Ammon's horn (tissue), 1 donor: ENCODE data around the gene OAS1.
"Not testable (repeated sequence)": the region's sequence is repeated elsewhere in the genome, so short reads cannot be mapped to it uniquely, and the experiment has no call there.

ENCODE experiments used
- DNase-seq: peaks from one replicate; pipeline ENCODE4 v3.0.0-alpha.2; 2016; ENCODE audit warnings: low spot score

Gene OAS1

DNA sequence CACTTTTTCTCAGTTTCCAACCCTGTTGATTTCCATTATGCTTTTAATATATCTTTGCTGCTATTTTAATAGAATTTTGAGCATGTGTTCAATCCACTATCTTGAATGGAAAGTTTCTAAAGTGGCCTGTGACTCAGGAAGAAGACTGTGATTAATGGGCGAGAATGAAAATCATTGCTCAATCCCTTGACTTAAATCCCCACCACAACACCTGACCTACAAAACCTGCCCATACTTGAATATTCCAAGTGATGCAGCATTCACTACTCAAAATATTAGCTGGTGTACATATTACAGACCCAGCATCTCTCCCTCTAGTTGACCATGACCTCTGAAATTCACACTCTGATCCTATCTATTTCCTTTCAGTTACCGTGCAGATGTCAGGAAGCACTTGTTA lies 30.2 kb downstream of the OAS1 start:
- DNase-seq = no peak

GRCh38 chr12:112937741-112938719 lies 31.3 kb downstream of the OAS1 start, which contains the start of gene OAS3:
Gene OAS3, plus strand, starts transcription at chr12:112938474. Its CDS starts 57 bp downstream, at chr12:112938531.
- DNase-seq = peak; percentile 67

- DNase-seq = no peak
Observed at GRCh38 chr12:112938751-112939150, 32.0 kb downstream of the OAS1 start.

DNA sequence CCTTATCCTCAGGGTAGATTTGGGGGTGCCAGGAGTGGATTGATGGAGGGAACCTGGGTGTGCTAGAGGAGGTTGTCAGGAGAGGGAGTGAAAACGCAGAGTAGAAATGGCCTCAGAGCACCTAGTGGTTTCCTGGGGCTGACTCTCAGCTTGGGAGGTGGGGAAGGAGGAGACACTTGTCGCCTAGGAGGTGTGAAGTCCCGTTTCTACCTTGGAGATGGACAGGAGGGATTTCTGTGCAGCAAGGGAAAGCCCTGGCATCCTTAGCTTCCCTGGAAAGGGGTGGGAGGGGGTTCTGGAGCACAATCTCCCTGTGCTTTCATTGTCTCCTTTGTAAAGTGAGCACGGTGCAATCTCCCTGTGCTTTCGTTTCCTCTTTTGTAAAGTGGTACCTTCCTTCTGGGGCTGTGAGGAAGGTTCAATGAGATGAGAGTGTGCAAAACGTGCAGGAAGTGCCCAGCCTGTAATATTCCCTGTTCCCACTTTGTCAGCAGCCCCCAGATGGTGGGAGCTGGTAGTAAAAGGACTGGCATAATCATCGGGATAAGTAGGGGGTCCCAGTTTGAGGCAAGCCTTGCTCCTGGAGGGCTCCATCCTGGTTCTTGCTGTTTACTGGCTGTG lies 33.1 kb downstream of the OAS1 start:
- DNase-seq = no peak

DNA sequence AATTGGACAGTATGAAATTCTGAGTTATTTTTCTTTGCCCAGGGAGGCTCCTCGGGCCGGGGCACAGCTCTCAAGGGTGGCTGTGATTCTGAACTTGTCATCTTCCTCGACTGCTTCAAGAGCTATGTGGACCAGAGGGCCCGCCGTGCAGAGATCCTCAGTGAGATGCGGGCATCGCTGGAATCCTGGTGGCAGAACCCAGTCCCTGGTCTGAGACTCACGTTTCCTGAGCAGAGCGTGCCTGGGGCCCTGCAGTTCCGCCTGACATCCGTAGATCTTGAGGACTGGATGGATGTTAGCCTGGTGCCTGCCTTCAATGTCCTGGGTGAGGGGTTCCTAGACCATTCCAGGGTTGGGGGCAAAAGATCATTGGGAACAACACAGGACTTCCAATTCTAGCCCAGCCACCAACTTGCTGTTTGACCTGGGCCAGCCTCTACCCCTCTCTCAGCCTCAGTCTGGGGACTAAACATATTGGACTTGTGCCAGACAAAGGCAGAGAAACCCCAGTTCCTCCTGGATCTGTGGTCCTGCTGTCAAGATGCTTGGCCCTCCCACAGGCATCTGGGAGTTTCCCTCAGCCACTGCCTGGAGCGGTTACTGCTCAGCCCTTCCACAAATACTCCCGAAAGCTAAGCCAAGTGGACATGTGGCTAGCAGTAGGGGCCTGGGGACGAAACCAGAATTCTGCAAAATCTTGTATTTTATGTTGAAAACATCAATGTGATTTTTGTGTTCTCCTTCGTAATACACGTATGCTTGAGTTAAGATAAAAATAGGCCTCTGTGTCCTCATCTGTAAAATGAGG lies 35.0 kb downstream of the OAS1 start:
- no peak for DNase-seq

GRCh38 chr12:112942572-112942971 lies 35.8 kb downstream of the OAS1 start:
- DNase-seq = no peak

DNA sequence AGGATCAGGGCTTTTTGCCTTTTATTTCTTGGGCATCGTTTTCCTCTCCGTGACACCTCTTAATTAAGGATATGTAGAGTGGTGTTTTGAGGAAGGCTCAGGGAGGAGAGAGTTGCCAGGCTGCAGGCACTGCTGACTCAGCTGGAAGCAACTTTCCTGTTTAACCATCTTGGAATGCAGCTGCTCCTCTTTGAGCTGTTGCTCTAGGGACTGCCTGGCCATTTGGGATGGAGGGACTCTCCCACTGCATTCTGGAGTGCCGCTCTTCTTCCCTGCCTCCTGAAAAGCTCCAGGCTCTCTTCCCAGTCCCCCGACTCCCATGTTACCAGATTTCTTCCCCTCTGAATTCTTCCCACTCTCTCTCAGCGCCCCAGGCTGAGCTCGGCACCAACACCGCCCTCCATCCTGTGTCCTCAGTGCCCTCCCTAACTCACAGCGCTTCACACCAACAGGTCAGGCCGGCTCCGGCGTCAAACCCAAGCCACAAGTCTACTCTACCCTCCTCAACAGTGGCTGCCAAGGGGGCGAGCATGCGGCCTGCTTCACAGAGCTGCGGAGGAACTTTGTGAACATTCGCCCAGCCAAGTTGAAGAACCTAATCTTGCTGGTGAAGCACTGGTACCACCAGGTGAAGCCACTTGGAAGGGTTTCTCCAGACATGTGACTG lies 37.4 kb downstream of the OAS1 start:
- no peak for DNase-seq

DNA sequence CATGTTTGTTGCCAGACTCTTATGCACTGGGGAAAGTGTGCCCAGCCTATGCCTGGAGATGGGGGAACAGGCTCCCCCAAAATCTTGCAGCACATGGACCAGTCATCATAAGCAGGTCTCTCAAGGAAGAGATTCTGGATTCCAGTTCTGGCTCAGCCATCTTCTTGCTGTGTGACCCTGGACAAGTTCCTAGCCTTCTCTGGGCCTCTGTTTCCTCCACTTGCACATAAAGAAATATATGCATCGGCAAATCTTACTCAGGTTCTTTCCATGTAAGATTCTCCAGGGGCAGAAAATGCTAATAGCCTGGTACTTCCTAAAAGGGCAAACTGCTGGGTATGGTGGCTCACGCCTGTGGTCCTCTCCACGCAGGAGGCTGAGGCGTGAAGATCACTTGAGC lies 38.8 kb downstream of the OAS1 start:
- DNase-seq = no peak

GRCh38 chr12:112946236-112947000 lies 39.7 kb downstream of the OAS1 start:
- DNase-seq = no peak

GRCh38 chr12:112947314-112947713 lies 40.6 kb downstream of the OAS1 start:
- no peak for DNase-seq

DNA sequence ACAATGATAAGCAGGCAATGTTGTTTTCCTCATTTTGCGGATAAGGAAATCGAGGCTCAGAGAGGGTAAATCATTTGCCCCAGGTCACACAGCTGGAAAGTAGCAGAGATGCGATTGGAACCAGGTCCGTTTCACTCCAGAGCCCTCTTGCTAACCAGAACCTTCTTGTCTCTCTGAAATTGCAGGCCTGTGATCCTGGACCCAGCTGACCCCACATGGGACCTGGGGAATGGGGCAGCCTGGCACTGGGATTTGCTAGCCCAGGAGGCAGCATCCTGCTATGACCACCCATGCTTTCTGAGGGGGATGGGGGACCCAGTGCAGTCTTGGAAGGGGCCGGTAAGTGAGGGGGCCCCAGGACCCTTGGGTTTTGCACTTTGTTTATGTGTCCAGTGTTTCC lies 41.0 kb downstream of the OAS1 start:
- no peak for DNase-seq

- no peak for DNase-seq
Observed at GRCh38 chr12:112948806-112949205, 42.0 kb downstream of the OAS1 start.

GRCh38 chr12:112950701-112951100 lies 43.9 kb downstream of the OAS1 start:
- DNase-seq = no peak

GRCh38 chr12:112957125-112957524 lies 50.4 kb downstream of the OAS1 start:
- not testable (repeated sequence) for DNase-seq

- DNase-seq = no peak
Observed at GRCh38 chr12:112961074-112961473, 54.3 kb downstream of the OAS1 start.

DNA sequence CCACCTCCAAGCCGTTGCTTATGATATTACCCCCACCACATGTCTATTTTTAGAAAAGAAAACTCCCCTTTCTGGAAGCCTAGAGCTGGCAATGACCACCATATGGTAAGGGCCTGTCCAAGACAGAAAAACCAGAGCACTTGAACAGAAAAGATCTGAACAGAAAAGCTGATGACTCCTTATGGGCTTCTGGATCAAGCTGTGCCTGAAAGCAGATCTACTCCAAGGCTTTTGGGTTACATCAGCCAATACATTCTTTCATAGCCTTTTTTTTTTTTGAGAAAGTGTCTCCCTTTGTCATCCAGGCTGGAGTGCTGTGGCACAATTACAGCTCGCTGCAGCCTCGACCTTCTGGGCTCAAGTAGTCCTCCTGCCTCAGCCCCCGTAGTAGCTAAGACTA lies 54.8 kb downstream of the OAS1 start:
- no peak for DNase-seq

DNA sequence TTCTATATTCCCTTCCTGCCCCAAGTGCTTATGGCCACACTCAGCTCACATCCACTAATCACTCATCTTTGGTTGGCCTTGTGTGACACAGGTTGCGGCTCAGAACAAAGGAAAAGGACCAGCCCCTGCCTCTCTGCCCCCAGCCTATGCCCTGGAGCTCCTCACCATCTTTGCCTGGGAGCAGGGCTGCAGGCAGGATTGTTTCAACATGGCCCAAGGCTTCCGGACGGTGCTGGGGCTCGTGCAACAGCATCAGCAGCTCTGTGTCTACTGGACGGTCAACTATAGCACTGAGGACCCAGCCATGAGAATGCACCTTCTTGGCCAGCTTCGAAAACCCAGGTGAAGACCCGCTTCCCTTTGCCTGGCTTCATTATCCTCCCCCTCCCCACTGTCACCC lies 55.8 kb downstream of the OAS1 start:
- DNase-seq = no peak

- peak; percentile 66 for DNase-seq
Observed at GRCh38 chr12:112963227-112963861, 56.6 kb downstream of the OAS1 start.

DNA sequence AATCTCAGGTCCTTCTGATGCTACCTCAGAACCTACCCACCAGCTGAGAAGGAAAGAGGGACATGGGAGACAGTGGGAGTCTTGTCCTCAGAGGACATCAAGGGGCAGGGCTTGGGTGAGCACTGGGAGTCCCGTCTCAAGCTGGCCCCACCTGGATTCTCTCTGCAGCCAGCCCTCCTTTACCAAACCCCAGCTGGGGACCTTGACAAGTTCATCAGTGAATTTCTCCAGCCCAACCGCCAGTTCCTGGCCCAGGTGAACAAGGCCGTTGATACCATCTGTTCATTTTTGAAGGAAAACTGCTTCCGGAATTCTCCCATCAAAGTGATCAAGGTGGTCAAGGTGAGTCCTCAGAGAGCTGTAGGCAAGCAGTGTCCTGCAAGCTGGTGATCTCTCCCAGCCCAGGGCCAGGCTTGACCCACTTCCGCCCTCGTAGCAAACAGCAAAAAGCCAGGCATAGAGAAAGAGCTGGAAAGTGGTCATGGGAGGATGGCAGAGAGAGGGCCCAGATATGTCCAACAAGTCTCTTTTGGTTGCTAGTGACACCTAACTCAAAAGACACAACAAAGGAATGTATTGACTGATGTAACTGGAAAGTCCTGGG lies 57.4 kb downstream of the OAS1 start:
- DNase-seq = no peak

DNA sequence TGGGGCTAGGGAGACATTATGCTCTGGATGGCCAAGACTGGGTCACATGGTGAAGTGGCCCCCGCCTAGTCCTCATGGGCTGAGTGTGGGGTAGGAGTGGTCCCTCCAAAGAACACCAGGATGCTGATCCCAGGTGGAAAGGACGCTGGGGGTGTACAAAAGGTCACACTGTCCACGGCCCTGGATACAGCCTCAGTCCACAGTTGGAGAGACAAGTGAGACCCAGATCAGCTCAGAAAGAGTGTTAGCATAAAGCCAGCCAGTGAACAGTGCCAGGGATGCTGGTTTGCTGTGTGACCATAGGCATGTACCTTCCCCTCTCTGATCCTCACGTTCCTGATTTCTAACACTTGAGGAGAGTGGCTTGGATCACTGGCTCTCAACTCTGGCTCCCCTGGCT lies 58.2 kb downstream of the OAS1 start:
- DNase-seq = no peak
